ENCODE data around the gene NOX5.
"Not testable (repeated sequence)": the region's sequence is repeated elsewhere in the genome, so short reads cannot be mapped to it uniquely, and the experiment has no call there.

Gene NOX5

DNA sequence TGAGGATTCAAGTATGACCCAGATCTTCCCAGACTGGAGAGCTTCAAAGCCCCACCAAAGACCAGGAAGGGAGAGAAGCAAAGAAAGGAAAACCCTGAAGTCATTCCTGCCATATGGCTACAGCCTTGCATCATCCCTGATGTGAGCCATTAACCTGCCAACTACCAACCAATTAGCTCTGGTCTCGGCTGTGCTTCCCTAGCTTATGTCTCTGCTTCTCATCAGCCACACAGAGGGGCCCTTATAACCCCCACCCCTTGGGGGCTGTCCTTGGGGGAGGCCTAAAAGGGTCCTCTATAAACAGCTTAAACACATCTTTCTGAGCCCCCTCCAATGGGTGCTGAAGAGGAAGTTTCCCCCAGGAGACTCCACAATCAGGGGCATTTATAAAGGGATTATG is 52.8 kb downstream of the NOX5 start:
- DNase-seq (ENCODE audit: extremely low read depth, low read depth), result no peak
- TF ChIP-seq, protein P1, sequence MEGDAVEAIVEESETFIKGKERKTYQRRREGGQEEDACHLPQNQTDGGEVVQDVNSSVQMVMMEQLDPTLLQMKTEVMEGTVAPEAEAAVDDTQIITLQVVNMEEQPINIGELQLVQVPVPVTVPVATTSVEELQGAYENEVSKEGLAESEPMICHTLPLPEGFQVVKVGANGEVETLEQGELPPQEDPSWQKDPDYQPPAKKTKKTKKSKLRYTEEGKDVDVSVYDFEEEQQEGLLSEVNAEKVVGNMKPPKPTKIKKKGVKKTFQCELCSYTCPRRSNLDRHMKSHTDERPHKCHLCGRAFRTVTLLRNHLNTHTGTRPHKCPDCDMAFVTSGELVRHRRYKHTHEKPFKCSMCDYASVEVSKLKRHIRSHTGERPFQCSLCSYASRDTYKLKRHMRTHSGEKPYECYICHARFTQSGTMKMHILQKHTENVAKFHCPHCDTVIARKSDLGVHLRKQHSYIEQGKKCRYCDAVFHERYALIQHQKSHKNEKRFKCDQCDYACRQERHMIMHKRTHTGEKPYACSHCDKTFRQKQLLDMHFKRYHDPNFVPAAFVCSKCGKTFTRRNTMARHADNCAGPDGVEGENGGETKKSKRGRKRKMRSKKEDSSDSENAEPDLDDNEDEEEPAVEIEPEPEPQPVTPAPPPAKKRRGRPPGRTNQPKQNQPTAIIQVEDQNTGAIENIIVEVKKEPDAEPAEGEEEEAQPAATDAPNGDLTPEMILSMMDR (IDR thresholded peaks at IDR 0.05; ENCODE audit: low read depth, low read length), result no peak

DNA sequence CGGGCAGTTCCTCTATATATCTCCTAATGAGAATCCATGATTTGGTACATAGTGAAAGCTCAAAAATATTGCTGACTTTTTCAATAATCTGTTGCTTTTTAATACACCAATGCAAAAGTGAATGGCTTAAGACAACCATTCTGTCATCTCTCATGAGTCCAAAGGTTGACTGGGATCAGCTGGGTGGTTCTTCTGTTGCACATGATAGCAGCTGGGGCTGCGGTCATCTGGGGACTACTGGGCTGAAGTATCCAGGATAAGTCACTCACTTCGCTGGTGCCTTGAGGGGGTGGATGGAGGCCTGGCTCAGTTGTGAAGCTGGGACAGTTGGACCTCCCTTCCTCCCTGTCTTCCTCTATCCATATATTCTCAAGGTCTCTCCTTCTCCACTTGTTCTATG is 53.7 kb downstream of the NOX5 start:
- no peak for DNase-seq (ENCODE audit: extremely low read depth, low read depth)
- TF ChIP-seq, protein P1 (IDR thresholded peaks at IDR 0.05; ENCODE audit: low read depth, low read length), result no peak

DNA sequence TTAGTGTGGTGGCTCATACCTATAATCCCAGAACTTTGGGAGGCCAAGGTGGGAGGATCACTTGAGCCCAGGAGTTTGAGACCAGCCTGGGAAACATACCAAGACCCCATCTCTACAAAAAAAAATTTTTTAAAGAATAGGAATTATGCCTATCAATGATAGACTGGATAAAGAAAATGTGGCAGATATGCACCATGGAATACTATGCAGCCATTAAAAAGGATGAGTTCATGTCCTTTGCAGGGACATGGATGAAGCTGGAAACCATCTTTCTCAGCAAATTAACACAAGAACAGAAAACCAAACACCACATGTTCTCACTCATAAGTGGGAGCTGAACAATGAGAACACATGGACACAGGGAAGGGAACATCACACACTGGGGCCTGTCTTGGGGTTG is 54.8 kb downstream of the NOX5 start:
- DNase-seq (ENCODE audit: extremely low read depth, low read depth), result not testable (repeated sequence)

DNA sequence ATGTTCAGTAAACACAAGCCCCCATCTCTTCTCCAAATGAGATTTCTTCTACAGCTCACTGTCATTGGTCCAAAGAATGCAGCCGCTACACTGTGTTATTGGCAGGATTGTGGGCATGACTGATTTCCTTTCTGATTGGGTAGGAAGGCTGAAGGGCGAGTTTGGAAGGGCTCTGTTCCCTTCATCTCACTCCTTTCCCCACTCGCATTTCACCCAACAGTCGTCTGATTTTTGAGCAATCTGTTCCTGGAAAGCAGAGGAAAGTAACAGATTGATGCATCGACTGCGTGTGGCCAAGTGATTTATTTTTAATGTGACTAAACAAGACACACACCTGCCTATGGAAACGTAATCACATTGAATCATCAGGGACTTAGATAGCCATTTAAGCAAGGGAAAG is 55.5 kb downstream of the NOX5 start:
- TF ChIP-seq, protein P1 (IDR thresholded peaks at IDR 0.05; ENCODE audit: low read depth, low read length), result no peak

DNA sequence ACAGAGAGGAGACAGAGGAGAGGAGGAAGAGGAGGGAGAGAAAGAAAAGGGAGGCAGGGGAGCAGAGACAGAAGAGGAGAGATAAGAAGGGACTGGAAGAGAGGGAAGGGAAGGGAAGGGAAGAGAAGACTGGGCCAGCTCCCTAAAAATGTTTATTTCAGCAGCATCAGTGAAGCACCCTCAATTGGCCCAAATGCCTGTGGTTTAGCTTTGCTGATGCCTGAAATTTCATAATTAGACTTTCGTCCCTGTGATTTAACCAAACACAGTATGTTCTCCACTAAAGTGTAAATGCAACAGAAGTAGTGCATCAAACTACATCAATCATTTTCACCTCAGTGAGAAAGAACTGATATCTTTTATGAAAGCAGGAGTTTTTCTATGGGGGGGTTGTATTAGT is 55.9 kb downstream of the NOX5 start:
- TF ChIP-seq, protein P1 (IDR thresholded peaks at IDR 0.05; ENCODE audit: low read depth, low read length), result no peak
- DNase-seq (ENCODE audit: extremely low read depth, low read depth), result no peak

More for the DNA sequence above, 55.5 kb downstream of the NOX5 start:
- no peak for DNase-seq (ENCODE audit: extremely low read depth, low read depth)

DNA sequence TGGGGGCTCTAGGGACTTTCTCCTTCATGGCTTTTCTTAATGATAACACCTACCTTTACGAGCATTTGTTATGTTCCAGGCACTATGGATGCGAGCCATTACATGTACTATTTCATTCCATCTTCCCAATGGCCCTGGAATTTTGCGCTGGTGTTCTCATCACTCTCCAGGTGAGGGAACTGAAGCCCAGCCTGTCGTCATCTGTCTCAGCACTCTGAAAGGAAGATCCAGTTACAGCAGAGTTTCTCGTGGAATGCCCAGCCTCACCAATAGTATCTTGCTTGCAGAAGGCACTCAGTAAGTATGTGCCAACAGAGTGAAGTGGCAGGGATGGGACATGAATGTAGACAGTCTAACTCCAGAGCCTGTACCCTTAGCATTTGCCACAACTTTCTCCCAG is 56.8 kb downstream of the NOX5 start:
- DNase-seq (ENCODE audit: extremely low read depth, low read depth), result no peak
- TF ChIP-seq, protein P1 (IDR thresholded peaks at IDR 0.05; ENCODE audit: low read depth, low read length), result no peak

DNA sequence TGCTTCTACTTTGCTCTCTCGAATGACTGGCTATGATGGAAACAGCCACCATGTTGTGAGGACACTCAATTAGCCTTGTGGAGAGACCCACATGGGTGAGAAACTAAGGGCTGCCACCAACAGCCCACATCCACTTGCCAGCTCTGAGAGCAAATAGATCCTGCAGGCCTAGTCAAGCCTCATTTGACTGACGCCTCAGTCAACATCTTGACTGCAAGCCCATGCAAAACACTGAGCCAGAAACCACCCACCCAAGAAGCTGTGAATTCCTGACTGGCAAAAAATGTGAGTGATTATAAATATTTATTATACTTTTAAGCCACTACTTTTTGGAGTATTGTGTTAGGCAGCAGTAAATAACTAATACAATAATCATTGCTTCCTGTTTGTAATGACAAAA is 58.4 kb downstream of the NOX5 start:
- DNase-seq (ENCODE audit: extremely low read depth, low read depth), result no peak
- TF ChIP-seq, protein P1 (IDR thresholded peaks at IDR 0.05; ENCODE audit: low read depth, low read length), result no peak

DNA sequence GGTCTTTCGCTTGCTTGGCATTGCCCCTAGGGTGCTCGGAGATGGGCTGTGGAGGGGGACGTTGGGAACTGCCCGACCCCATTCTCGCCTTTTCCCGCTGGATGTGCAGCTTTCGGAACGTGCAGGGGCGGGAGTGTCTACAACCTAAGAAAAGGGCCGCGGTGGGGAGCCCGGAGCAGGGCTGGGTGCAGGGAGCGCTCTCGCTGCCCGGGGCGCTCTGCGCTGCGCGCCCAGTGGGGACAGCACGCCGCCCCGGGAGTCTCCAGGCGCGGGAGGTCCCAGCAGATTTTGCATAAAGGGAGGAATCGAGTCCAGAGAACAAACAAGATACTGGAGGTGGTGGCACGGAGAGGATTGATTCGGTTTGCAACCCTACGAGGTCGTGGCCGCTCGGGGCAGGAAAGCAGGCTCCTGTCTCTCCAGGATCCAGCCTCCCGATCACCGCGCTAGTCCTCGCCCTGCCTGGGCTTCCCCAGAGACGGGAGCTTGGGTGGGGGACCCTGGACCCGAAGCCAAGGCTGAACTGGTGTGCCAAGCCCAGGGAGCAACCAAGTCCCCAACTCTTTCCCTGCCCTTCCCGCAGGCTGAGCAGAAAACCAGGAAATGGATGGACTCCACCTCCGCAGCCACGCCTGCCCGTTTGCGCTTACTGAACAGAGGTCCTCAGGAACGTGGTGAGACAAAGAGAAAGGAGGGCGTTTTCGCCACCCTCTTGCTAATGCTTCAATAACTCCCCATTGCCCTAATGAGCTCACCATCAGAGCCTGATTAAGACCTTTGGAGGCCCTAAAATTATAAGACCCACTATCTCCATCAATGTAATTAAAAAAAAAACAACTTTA is 59.7 kb downstream of the NOX5 start:
- DNase-seq (ENCODE audit: extremely low read depth, low read depth), result no peak
- TF ChIP-seq, protein P1 (IDR thresholded peaks at IDR 0.05; ENCODE audit: low read depth, low read length), result no peak; the same call in 1 of the 2 replicates

All from AG09319 (cell line).